NCI-H1105 treated with DMSO at 0.1 percent for 48 hours (cell line): ENCODE data around the gene PCDHA2.
A peak's percentile ranks its signal among the peaks of the same experiment; 100 is the strongest.
"Not testable (repeated sequence)": the region's sequence is repeated elsewhere in the genome, so short reads cannot be mapped to it uniquely, and the experiment has no call there.

Experiments used
- DNase-seq: peaks from one replicate; lab custom pipeline; 2025; lab: John Stamatoyannopoulos, UW

The PCDHA2 gene

DNA sequence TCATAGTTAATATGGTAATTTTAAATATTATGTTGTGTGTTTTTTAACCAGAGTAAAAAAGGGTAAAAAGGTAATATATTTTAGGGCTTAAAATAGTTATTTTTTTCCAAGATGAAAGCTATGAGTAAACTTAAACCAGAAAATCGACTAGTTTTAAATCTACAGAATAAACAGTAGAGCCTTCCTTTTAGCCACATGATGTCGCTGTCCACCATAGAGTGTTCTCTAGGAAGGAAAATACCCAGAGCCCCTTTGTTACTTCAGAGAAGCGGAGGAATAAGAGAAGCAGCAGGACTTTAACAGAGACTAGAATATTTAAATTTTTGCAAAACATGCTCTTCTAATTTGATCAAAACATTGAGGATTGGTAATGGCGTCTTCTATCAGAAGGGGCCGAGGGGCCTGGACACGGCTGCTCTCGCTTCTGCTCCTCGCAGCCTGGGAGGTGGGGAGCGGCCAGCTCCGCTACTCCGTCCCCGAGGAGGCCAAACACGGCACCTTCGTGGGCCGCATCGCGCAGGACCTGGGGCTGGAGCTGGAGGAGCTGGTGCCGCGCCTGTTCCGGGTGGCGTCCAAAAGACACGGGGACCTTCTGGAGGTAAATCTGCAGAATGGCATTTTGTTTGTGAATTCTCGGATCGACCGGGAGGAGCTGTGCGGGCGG, at the start of gene PCDHA2:
Gene PCDHA2, plus strand, starts transcription at position 258 of the 664 bp plus-strand sequence.
- DNase-seq: no peak

DNA sequence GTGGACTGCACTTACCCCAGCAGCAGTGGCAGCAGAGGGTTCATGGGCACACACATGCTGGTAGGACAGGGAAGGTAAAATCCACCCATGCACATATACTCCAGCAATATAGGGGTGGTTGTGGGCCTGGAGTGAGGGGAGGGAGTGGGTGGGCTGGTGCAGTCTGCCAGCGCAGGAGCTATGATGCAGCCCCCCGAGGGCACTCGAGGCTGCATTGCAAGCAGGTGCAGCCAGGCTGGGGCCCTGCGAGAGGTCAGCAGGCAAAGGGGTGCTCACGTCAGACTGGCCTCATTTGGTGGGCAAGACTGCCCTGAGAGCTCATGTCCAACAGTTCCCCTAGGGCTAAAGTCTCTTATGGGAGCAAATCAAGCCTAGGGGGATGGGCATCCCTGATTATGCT, 41.1 kb upstream of the PCDHA2 start:
- DNase-seq: no peak

DNA sequence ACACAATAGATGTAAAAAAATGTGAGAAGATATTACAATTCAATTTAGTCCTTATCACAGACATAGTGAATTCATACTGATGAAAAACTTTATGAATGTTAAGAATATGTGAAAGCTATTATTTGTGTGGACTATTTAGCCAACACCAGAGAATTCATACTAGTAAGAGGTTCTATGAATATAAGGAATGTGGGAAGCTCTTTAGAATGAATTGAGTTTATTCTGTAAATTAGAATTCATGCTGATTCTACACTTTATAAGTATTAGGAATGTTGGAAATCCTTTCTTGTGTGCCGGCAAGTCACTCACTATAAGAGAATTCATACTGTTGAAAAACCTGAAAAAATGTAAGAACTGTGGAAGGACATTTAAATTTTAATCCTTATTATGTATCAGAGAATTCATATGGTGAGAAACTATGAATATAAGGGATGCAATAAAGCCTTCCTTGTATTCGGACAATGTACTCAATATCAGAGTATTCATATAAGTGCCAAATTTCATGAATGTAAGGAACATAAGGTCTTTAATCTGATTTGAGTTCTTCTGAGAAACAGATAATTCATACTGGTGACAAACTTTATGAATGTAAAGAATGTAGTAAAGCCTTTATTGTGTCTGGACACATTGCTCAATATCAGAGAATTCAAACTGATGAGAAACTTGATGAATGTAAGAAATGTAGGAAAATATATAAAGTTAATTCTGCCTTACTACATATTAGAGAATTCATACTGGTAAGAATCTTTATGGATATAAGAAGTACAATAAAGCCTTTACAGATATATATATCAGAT, 30.3 kb upstream of the PCDHA2 start:
- DNase-seq: no peak

DNA sequence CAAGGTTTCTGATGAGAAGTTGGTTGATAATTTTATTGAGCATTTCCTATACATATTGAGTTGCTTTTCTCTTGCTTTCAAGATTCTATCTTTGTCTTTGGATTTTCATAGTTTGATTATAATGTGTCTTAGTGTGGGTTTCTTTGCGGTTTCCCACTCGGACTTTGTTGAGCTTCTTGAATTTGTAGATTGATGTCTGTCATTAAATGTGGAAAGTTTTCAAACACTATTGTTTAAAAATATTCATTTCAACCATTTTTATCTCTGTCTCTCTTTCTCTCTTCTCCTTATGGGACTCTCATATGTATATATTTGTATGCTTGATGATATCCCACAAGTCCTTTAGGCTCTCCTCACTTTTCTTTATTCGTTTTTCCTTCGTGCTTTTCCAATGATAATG, 27.2 kb upstream of the PCDHA2 start:
- DNase-seq: no peak

DNA sequence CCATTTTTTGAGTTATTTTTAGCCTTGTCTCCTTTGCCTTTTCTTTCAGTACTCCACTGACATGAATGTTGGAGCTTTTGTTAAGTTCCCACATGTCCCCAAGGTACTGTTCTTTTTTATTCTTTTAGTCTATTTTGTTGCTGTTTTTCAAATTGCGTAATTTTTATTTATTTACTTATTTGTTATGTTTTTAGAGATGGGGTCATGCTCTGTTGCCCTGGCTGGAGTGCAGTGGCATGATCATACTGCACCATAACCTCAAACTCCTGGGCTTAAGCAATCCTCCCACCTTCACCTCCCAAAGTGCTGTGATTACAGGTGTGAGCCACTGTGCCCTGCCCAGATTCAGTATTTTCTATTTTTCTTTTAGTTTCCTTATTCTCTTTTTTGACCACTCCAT, 14.1 kb upstream of the PCDHA2 start:
- no peak for DNase-seq

DNA sequence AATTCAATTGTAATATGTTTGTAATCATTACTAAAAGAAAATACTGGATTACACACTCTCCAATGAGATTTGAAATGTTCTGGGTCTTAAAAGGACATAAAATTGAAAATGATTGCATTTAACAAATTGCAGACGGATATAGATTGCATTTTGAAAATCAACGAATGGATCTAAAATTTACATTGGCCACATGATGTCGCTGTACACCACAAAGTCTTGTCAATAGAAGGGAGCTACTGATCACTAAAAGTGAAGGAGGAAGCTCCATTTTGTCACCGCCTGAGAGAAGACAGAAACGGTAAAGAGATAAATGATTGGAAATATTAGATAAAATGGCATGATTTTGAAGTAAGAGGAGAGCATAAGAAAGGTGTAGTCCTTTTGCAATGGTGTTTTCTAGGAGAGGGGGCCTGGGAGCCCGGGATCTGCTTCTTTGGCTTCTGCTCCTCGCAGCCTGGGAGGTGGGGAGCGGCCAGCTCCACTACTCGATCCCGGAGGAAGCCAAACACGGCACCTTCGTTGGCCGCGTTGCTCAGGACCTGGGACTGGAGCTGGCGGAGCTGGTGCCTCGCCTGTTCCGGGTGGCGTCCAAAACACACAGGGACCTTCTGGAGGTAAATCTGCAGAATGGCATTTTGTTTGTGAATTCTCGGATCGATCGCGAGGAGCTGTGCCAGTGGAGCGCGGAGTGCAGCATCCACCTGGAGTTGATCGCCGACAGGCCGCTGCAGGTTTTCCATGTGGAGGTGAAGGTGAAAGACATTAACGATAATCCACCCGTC, 8.6 kb upstream of the PCDHA2 start, which contains the start of gene PCDHA1:
Gene PCDHA1, plus strand, starts transcription at position 236 of the 782 bp plus-strand sequence.
- no peak for DNase-seq

DNA sequence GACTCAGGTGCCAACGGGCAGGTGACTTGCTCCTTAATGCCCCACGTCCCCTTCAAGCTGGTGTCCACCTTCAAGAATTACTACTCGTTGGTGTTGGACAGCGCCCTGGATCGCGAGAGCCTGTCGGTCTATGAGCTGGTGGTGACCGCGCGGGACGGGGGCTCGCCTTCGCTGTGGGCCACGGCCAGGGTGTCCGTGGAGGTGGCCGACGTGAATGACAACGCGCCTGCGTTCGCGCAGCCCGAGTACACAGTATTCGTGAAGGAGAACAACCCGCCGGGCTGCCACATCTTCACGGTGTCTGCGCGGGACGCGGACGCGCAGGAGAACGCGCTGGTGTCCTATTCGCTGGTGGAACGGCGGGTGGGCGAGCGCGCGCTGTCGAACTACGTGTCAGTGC, 7.2 kb upstream of the PCDHA2 start:
- DNase-seq: not testable (repeated sequence)

DNA sequence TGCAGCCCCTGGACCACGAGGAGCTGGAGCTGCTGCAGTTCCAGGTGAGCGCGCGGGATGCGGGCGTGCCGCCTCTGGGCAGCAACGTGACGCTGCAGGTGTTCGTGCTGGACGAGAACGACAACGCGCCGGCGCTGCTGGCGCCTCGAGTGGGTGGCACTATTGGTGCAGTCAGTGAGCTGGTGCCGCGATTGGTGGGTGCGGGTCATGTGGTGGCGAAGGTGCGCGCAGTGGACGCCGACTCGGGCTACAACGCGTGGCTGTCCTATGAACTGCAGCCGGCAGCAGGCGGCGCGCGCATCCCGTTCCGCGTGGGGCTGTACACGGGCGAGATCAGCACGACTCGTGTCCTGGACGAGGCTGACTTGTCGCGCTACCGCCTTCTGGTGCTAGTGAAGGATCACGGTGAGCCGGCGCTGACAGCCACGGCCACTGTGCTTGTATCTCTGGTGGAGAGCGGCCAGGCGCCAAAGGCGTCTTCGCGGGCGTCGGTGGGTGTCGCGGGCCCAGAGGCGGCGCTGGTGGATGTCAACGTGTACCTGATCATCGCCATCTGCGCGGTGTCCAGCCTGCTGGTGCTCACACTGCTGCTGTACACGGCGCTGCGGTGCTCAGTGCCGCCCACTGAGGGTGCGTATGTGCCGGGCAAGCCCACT, 6.7 kb upstream of the PCDHA2 start:
- not testable (repeated sequence) for DNase-seq

DNA sequence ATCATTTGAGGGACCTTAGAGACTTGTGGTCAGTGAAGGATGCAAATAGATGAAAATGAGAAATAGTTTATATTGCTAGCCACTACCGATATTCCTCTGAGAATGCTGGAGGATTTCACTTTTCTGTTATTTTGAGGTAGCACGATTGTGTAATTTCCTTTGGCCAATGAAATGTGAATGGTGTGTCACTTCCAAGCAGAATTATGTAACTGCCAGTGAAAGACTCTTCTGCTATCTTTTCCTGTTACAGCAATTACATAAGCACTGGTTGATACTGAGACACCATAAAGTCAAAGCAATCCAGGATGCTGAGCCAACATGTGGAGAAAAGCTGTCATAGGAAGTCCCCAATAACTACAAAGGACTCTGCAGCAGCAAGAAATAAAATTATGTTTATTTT, 3.6 kb upstream of the PCDHA2 start:
- DNase-seq: no peak

DNA sequence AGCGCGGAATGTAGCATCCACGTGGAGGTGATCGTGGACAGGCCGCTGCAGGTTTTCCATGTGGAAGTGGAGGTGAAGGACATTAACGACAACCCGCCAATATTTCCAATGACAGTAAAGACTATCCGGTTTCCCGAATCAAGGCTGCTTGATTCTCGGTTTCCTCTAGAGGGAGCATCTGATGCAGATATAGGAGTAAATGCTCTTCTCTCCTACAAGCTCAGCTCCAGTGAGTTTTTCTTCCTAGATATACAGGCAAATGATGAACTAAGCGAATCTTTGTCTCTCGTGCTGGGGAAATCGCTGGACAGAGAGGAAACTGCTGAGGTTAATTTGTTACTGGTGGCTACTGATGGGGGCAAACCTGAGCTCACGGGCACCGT, 598 bp downstream of the PCDHA2 start:
- DNase-seq: no peak

DNA sequence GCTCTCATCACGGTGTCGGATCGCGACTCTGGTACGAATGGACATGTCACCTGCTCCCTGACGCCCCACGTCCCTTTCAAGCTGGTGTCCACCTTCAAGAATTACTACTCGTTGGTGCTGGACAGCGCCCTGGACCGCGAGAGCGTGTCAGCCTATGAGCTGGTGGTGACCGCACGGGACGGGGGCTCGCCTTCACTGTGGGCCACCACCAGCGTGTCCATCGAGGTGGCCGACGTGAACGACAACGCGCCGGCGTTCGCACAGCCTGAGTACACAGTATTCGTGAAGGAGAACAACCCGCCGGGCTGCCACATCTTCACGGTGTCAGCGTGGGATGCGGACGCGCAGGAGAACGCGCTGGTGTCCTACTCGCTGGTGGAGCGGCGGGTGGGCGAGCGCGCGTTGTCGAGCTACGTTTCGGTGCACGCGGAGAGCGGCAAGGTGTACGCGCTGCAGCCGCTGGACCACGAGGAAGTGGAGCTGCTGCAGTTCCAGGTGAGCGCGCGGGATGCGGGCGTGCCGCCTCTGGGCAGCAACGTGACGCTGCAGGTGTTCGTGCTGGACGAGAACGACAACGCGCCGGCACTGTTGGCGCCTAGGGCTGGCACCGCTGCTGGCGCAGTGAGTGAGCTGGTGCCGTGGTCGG, 1.5 kb downstream of the PCDHA2 start:
- DNase-seq: not testable (repeated sequence)

DNA sequence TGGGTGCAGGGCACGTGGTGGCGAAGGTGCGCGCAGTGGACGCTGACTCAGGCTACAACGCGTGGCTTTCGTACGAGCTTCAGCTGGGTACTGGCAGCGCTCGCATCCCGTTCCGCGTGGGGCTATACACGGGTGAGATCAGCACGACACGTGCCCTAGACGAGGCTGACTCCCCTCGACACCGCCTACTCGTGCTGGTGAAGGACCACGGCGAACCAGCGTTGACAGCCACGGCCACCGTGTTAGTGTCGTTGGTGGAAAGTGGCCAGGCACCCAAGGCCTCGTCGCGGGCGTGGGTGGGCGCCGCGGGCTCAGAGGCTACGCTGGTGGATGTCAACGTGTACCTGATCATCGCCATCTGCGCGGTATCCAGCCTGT, 2.1 kb downstream of the PCDHA2 start:
- DNase-seq: no peak

DNA sequence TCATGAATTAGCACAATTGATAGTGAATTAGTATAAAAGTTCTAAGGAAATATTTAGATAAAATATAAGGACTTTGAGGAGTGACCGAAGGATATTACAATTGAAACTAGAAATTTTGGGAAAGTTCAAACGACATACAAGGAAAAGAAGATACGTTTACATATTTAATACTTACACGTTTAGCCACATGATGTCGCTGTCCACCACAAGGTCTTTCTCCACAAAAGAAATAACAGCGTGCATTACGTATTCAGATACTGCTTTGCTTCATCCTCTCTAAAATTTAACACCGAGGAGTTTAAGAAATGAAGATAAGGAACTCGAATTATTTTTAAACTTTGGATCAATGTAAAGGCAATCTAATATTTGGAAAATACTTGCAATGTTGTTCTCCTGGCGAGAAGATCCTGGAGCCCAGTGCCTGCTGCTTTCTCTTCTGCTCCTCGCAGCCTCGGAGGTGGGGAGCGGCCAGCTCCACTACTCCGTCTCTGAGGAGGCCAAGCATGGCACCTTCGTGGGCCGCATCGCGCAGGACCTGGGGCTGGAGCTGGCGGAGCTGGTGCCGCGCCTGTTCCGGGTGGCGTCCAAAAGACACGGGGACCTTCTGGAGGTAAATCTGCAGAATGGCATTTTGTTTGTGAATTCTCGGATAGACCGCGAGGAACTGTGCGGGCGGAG, 6.3 kb downstream of the PCDHA2 start, which contains the start of gene PCDHA3:
Gene PCDHA3, plus strand, starts transcription at position 242 of the 678 bp plus-strand sequence.
- DNase-seq: peak; percentile 72

DNA sequence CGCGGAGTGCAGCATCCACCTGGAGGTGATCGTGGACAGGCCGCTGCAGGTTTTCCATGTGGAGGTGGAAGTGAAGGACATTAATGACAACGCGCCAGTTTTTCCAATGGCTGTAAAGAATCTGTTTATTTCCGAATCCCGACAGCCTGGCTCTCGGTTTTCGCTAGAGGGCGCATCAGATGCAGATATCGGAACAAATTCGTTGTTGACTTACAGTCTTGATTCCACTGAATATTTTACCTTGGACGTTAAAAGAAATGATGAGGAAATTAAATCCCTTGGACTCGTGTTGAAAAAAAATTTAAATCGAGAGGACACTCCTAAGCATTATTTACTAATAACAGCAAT, 6.8 kb downstream of the PCDHA2 start:
- peak; percentile 68 for DNase-seq

DNA sequence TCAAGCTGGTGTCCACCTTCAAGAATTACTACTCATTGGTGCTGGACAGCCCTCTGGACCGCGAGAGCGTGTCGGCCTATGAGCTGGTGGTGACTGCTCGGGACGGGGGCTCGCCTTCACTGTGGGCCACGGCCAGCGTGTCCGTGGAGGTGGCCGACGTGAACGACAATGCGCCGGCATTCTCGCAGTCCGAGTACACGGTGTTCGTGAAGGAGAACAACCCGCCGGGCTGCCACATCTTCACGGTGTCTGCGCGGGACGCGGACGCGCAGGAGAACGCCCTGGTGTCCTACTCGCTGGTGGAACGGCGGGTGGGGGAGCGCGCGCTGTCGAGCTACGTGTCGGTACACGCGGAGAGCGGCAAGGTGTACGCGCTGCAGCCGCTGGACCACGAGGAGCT, 7.7 kb downstream of the PCDHA2 start:
- not testable (repeated sequence) for DNase-seq

DNA sequence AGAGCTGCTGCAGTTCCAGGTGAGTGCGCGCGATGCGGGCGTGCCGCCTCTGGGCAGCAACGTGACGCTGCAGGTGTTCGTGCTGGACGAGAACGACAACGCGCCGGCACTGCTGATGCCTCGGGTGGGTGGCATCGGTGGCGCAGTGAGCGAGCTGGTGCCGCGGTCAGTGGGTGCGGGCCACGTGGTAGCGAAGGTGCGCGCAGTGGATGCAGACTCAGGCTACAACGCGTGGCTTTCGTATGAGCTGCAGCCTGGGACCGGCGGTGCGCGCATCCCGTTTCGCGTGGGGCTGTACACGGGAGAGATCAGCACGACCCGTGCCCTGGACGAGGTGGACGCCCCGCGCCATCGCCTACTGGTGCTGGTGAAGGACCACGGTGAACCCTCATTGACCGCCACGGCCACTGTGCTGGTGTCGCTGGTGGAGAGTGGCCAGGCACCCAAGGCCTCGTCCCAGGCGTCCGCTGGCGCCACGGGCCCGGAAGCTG, 8.2 kb downstream of the PCDHA2 start:
- no peak for DNase-seq

DNA sequence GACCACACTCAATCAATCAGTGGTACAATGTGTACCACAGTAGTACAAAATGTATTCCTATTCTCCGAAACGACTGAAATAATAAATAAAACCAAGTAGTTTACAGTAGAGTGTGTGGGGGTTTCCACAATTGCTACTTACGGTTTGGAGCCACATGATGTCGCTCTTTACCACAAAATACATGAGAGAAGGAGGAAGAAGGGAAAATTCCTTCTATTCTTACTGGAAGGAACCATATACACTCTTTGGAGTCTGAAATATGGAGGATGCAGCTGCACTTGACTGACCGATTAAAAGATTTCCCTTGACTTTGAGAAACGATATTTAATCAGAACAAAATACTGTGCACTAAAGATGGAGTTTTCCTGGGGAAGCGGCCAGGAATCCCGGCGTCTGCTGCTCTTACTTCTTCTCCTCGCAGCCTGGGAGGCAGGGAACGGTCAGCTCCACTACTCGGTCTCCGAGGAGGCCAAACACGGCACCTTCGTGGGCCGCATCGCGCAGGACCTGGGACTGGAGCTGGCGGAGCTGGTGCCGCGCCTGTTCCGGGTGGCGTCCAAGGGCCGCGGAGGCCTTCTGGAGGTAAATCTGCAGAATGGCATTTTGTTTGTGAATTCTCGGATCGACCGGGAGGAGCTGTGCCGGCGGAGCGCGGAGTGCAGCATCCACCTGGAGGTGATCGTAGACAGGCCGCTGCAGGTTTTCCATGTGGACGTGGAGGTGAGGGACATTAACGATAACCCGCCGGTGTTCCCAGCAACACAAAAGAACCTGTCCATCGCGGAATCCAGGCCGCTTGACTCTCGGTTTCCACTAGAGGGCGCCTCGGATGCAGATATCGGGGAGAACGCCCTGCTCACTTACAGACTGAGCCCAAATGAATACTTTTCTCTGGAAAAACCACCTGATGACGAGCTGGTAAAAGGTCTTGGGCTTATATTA, 12.5 kb downstream of the PCDHA2 start, which contains the start of gene PCDHA4:
Gene PCDHA4, plus strand, starts transcription at position 235 of the 942 bp plus-strand sequence.
- no peak for DNase-seq

DNA sequence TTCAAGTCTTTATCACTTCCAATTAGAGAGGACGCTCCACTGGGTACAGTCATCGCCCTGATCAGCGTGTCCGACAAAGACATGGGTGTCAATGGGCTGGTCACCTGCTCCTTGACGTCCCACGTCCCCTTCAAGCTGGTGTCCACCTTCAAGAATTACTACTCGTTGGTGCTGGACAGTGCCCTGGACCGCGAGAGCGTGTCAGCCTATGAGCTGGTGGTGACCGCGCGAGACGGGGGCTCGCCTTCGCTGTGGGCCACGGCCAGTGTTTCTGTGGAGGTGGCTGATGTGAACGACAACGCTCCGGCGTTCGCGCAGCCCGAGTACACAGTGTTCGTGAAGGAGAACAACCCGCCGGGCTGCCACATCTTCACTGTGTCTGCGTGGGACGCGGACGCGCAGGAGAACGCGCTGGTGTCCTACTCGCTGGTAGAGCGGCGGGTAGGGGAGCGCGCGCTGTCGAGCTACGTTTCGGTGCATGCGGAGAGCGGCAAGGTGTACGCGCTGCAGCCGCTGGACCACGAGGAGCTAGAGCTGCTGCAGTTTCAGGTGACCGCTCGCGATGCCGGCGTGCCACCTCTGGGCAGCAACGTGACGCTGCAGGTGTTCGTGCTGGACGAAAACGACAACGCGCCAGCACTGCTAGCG, 13.7 kb downstream of the PCDHA2 start:
- not testable (repeated sequence) for DNase-seq

DNA sequence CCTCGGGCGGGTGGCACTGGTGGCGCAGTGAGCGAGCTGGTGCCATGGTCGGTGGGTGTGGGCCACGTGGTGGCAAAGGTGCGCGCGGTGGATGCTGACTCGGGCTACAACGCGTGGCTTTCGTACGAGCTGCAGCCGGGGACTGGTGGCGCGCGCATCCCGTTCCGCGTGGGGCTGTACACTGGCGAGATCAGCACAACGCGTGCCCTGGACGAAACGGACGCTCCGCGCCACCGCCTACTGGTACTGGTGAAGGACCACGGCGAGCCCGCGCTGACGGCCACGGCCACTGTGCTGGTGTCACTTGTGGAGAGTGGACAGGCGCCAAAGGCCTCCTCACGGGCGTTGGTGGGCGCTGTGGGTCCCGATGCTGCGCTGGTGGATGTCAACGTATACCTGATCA, 14.2 kb downstream of the PCDHA2 start:
- no peak for DNase-seq
